Large intestine (tissue), 3 donors: ENCODE results near the gene FOXO6. TPM values are rescaled to one million over a fixed set of nuclear protein-coding genes. Genes with fewer than 3 reads are reported as not detected.

Source experiments
- DNase-seq, 2 donors: peaks; one replicate each; pipeline versions ENCODE4 v3.0.0 to v3.0.0-alpha.2; 2013
- H3K27ac ChIP-seq: one replicate; pipeline ENCODE4 v1.5.1; 2013; ENCODE audit warnings: low read length
- H3K27me3 ChIP-seq: 2 replicates; pipeline ENCODE4 v1.6.1; 2013; ENCODE audit warnings: low read length; ENCODE audit not compliant: control insufficient read depth, insufficient read depth
- H3K36me3 ChIP-seq: 2 replicates; pipeline ENCODE4 v1.6.1; 2013; ENCODE audit warnings: low read length; ENCODE audit not compliant: control insufficient read depth, insufficient read depth
- H3K4me1 ChIP-seq: one replicate; pipeline ENCODE4 v1.6.1; 2013; ENCODE audit warnings: low read length; ENCODE audit not compliant: control insufficient read depth, insufficient read depth
- H3K4me3 ChIP-seq: one replicate; pipeline ENCODE4 v1.5.1; 2013; ENCODE audit warnings: low read length
- H3K9me3 ChIP-seq: one replicate; pipeline ENCODE4 v1.6.1; 2013; ENCODE audit warnings: mild to moderate bottlenecking, low read depth, low read length, moderate library complexity; ENCODE audit not compliant: control insufficient read depth
- WGBS: methylation state at CpG from one replicate; pipeline ENCODE4 v1.1.5; 2013; ENCODE audit warnings: low lambda C conversion rate; ENCODE audit not compliant: insufficient coverage; 5-methylcytosine and 5-hydroxymethylcytosine counted together
- polyA plus RNA-seq: library from polyadenylated mRNA; unstranded; fragments of 120-200 nt; gene quantifications from one replicate; pipeline ENCODE4 v1.2.1, GENCODE V29; 2013

The FOXO6 gene
- polyA plus RNA-seq, 1 donor = 6.4 TPM

DNA sequence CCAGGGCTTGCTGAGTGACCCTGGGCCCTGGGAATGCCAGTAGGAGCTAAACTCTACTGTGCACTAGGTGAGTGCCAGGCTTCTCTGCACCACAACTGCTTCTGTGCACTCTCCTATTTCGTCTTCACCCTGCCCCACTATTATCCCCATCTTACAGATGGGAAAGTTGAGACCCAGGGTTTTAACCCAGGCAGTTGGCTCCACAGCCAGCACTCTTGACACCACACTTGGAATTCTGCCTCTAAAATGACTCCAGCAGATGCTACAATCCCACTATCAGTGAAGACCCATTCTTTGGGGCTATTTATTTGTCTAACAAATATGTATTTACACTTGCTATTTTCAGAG is 56.1 kb downstream of the FOXO6 start:
- Histone ChIP-seq H3K27me3 (no peaks in the 10 kb centered on the region), H3K4me3 (no peak overlapping the region), H3K27ac (no peak overlapping the region), H3K4me1 (peaks cover 49% of the 10 kb centered on the region), H3K36me3 (no peaks in the 10 kb centered on the region), H3K9me3 (no peaks in the 10 kb centered on the region)
- no peak for DNase-seq
- WGBS = no CpG with 5 or more reads among the region's 1 CpG

DNA sequence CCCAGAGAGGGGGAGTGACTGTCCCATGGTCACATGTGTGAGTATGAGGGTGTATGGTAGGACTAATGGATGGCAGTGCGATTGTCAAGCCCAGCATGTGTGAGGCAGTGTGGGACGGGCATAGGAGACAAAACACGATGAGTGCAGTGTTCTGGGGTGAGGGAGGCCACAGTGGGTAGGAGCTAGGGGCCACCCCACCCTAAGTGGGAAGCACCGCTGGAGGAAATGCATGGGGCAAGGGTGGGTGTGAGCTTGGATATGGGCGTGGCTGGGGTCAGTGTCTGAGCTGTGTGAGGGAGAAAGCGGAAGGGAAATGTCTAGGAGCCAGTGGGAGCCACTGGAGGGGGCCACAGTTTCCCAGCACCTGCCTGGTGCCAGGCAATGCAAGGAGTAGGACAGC is 56.5 kb downstream of the FOXO6 start:
- WGBS = no CpG with 5 or more reads among the region's 6 CpGs
- no peaks in the 10 kb centered on the region for H3K27me3 ChIP-seq
- DNase-seq = no peak
- H3K9me3 ChIP-seq = no peaks in the 10 kb centered on the region
- H3K4me1 ChIP-seq = peaks cover 45% of the 10 kb centered on the region
- no peak overlapping the region for H3K27ac ChIP-seq
- no peaks in the 10 kb centered on the region for H3K36me3 ChIP-seq
- H3K4me3 ChIP-seq = no peak overlapping the region

- Histone ChIP-seq H3K4me1 (peaks cover 38% of the 10 kb centered on the region), H3K4me3 (no peak overlapping the region), H3K9me3 (no peaks in the 10 kb centered on the region), H3K27me3 (no peaks in the 10 kb centered on the region), H3K27ac (no peak overlapping the region), H3K36me3 (no peaks in the 10 kb centered on the region)
- peak; percentile 57 to 73 for DNase-seq
- no CpG with 5 or more reads among the region's 16 CpGs for WGBS
Measured at GRCh38 chr1:41418857-41419583, 57.8 kb downstream of the FOXO6 start.

DNA sequence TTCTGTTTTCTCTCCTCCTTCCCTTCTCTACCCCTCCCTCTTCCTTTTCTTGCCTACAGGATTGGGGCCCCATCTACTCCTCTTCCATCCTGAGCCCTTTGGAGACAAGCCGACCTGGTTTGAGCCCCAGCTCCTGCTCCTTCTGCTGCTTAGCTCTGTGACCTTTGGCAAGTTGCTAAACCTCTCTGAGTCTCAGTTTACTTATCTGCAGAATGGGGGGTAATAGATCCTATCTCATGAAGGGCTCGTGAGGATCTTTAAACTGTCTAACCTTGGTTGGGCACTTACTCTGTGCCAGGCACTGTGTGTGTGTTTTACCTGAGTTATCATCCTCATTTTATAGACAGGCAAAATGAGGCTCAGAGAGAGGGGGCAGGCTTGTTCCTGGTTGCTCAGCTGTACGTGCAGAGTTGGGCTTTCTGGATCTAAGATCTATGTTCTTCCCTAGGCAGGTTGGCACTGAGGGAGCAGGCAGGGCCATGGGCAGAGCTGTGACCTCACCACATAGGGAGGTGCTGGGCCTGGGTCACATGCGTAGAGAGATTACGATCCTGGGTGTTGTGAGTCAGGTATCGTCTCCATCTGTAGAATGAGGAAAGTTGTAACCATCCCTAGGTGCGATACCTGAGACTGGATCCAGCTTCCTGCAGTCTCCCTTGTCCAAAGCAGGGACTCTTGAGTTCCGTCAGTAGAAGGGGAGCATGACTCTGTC is 58.5 kb downstream of the FOXO6 start:
- no peak for DNase-seq
- Histone ChIP-seq H3K27me3 (no peaks in the 10 kb centered on the region), H3K4me3 (no peak overlapping the region), H3K9me3 (no peaks in the 10 kb centered on the region), H3K36me3 (no peaks in the 10 kb centered on the region), H3K4me1 (peaks cover 38% of the 10 kb centered on the region), H3K27ac (no peak overlapping the region)
- no CpG with 5 or more reads among the region's 8 CpGs for WGBS

DNA sequence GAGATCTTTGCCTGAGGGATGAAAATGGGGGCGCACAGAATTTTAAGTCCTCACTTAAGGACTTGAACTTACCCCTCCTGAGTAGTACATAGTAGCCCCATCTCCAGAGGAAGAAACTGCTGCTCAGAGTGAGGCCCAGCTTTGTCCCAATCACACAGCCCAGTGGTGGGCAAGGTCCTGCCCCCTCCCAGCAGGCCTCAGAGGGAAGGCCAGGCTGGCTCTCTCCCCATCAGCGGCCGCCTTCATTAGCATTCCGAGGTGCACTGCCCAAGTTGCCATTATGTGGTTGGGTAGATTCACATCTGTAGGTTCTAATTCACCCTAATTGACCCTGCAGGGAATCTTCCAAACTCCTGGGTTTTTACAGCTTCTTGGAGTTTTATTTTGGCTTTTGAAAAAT is 59.1 kb downstream of the FOXO6 start:
- 62% methylated on average over 2 of the region's 4 CpGs for WGBS
- peaks cover 32% of the 10 kb centered on the region for H3K4me1 ChIP-seq

GRCh38 chr1:41420860-41421259 is 59.6 kb downstream of the FOXO6 start:
- no peak overlapping the region for H3K4me3 ChIP-seq
- DNase-seq = no peak
- H3K4me1 ChIP-seq = peaks cover 27% of the 10 kb centered on the region
- H3K27me3 ChIP-seq = no peaks in the 10 kb centered on the region
- no peaks in the 10 kb centered on the region for H3K9me3 ChIP-seq
- 100% methylated on average over 1 of the region's 3 CpGs for WGBS
- H3K36me3 ChIP-seq = no peaks in the 10 kb centered on the region
- H3K27ac ChIP-seq = no peak overlapping the region

More for the DNA sequence above, 59.1 kb downstream of the FOXO6 start:
- H3K9me3 ChIP-seq = no peaks in the 10 kb centered on the region
- H3K27me3 ChIP-seq = no peaks in the 10 kb centered on the region
- H3K27ac ChIP-seq = no peak overlapping the region
- no peaks in the 10 kb centered on the region for H3K36me3 ChIP-seq
- DNase-seq = no peak
- no peak overlapping the region for H3K4me3 ChIP-seq

- WGBS = no CpG with 5 or more reads among the region's 6 CpGs
- H3K36me3 ChIP-seq = no peaks in the 10 kb centered on the region
- no peaks in the 10 kb centered on the region for H3K9me3 ChIP-seq
- no peak for DNase-seq
- peaks cover 12% of the 10 kb centered on the region for H3K4me1 ChIP-seq
- H3K27me3 ChIP-seq = no peaks in the 10 kb centered on the region
- H3K4me3 ChIP-seq = no peak overlapping the region
- H3K27ac ChIP-seq = no peak overlapping the region
Measured at GRCh38 chr1:41422306-41422705, 61.1 kb downstream of the FOXO6 start.

DNA sequence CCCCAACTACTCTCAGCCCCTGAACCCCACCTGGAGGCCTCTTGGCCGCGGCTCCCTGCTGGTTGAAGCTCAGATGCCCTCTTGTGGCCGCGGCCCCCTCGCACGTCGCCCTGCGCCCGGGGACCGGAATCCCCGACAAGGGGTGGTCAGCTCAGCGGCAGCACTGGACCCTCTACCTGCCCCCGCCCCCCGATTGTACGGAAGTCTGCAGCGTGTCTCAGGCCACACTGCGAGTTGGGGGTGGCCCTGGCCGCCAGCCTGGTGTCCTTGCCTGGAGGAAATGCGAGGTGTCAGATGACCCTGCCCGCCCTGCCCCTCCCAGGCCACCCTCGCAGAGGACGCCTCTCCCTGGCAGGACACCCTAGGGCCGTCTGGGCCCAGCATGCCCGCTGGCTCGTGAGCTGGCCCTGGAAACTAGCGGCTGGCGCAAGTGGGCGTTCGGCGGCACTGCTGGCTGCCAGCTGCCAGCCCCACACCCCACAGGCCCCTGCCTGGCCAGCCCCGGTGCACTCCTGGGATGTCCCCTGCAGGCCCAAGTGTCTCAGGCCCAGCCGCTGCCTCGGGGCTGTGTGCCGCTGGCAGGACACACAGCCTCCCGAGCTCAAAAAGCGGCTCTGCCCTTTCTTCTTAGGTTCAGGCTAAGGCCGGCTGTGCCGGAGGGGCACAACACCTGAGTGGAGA is 62.4 kb downstream of the FOXO6 start:
- peaks cover 5% of the 10 kb centered on the region for H3K4me1 ChIP-seq
- H3K4me3 ChIP-seq = no peak overlapping the region
- no peak for DNase-seq
- H3K36me3 ChIP-seq = no peaks in the 10 kb centered on the region
- no peaks in the 10 kb centered on the region for H3K27me3 ChIP-seq
- no peak overlapping the region for H3K27ac ChIP-seq
- no CpG with 5 or more reads among the region's 38 CpGs for WGBS
- no peaks in the 10 kb centered on the region for H3K9me3 ChIP-seq

- no peaks in the 10 kb centered on the region for H3K27me3 ChIP-seq
- H3K9me3 ChIP-seq = no peaks in the 10 kb centered on the region
- H3K4me1 ChIP-seq = no peaks in the 10 kb centered on the region
- WGBS = no CpG with 5 or more reads among the region's 4 CpGs
- H3K36me3 ChIP-seq = no peaks in the 10 kb centered on the region
- no peak overlapping the region for H3K4me3 ChIP-seq
- DNase-seq = no peak
- no peak overlapping the region for H3K27ac ChIP-seq
Measured at GRCh38 chr1:41424581-41425118, 63.4 kb downstream of the FOXO6 start.

- DNase-seq = no peak
- no CpG with 5 or more reads among the region's 2 CpGs for WGBS
- Histone ChIP-seq H3K9me3 (no peaks in the 10 kb centered on the region), H3K4me3 (no peak overlapping the region), H3K27ac (no peak overlapping the region), H3K36me3 (no peaks in the 10 kb centered on the region), H3K27me3 (no peaks in the 10 kb centered on the region), H3K4me1 (no peaks in the 10 kb centered on the region)
Measured at GRCh38 chr1:41425369-41425768, 64.1 kb downstream of the FOXO6 start.
